K562 (cell line): ENCODE results near the gene SLC8A2. TPM values are rescaled to one million over a fixed set of nuclear protein-coding genes. Genes with fewer than 3 reads are reported as not detected.

Source experiments
- ATAC-seq: fragments of 200-7000 bp; cut with Tn5 transposase; 3 replicates; pipeline ENCODE4 v1.9.1; 2020; ENCODE audit warnings: moderate library complexity
- BruUV-seq: library from RNA; stranded (reverse); fragments of 400-500 nt; replicated peaks from 2 replicates; lab custom pipeline; 2021; lab: Mats Ljungman, UMichigan
- CTCF ChIA-PET: fragments of 300-600 bp; formaldehyde crosslinking; extraction: SDS; loops from one replicate; lab custom pipeline; 2021; ENCODE audit warnings: low intra/inter-chr PET ratio; lab: Yijun Ruan, JAX
- POLR2A ChIA-PET: fragments of 300-600, 350-650 bp; sonication (Branson Sonifier 250); formaldehyde crosslinking; extraction: SDS; loops from one replicate; lab custom pipeline; 2021; ENCODE audit warnings: antibody characterized with exemption, inconsistent platforms; lab: Yijun Ruan, JAX
- DNase-seq, 4 experiments: peaks; one replicate each; pipeline versions ENCODE4 v3.0.0 to v3.0.0-alpha.2; 2011 to 2018; ENCODE audit warnings: low spot score in 3 of 4, mixed read lengths in 3 of 4; ENCODE audit errors: extremely low read depth in 1 of 4
- FAIRE-seq: peaks from 2 replicates; lab custom pipeline; 2011; peaks lifted over from hg19 to GRCh38; lab: Jason Lieb, UNC
- H2AFZ ChIP-seq: 2 replicates; pipeline ENCODE4 v1.6.0; 2011; ENCODE audit warnings: low read depth, low read length, control low read depth, inconsistent platforms
- H3K27ac ChIP-seq: fragments of 200-600 bp; 3 replicates; pipeline ENCODE4 v1.8.0; 2011; ENCODE audit warnings: low read depth, mild to moderate bottlenecking, control low read depth, inconsistent platforms, low read length, moderate library complexity, mixed read lengths; ENCODE audit errors: extremely low read depth
- H3K27me3 ChIP-seq, 2 experiments: fragments of 300-600 bp in 1 of 2; 2 replicates in 1 of 2; 3 replicates in 1 of 2; pipeline versions ENCODE4 v1.6.0 to v1.8.0; 2011; ENCODE audit warnings: inconsistent platforms in 2 of 2, low read length in 2 of 2, mild to moderate bottlenecking in 1 of 2, mixed read lengths in 1 of 2, moderate library complexity in 1 of 2; ENCODE audit not compliant: control insufficient read depth in 2 of 2, insufficient read depth in 2 of 2
- H3K36me3 ChIP-seq: fragments of 300-600 bp; 3 replicates; pipeline ENCODE4 v1.8.0; 2011; ENCODE audit warnings: mild to moderate bottlenecking, low read length, inconsistent platforms; ENCODE audit not compliant: control insufficient read depth, insufficient read depth
- H3K4me1 ChIP-seq, 2 experiments: fragments of 200-600 bp in 1 of 2; replicated peaks in 1 of 2; 2 replicates in 1 of 2; 3 replicates in 1 of 2; pipeline versions ENCODE4 v1.5.1 to v1.8.0; 2011; ENCODE audit warnings: inconsistent platforms in 2 of 2, low read length in 2 of 2, mild to moderate bottlenecking in 1 of 2, mixed read lengths in 1 of 2, moderate library complexity in 1 of 2; ENCODE audit not compliant: control insufficient read depth in 2 of 2, insufficient read depth in 2 of 2
- H3K4me2 ChIP-seq: 2 replicates; pipeline ENCODE4 v1.6.1; 2011; ENCODE audit warnings: low read length, control low read depth, inconsistent platforms, mixed read lengths; ENCODE audit not compliant: insufficient read depth
- H3K4me3 ChIP-seq: fragments of 200-600 bp; sonication (generic), shearing (Covaris generic); 2 replicates; pipeline ENCODE4 v1.5.1; 2016; ENCODE audit warnings: control low read depth, inconsistent platforms
- H3K79me2 ChIP-seq: fragments of 200-600 bp; 3 replicates; pipeline ENCODE4 v1.8.0; 2011; ENCODE audit warnings: low read length, inconsistent platforms; ENCODE audit not compliant: control insufficient read depth, insufficient read depth
- H3K9ac ChIP-seq, 2 experiments: 2 replicates each; pipeline versions ENCODE4 v1.6.0 to v1.6.1; 2011; ENCODE audit warnings: low read depth in 2 of 2, low read length in 2 of 2, control low read depth in 1 of 2, inconsistent platforms in 1 of 2, mild to moderate bottlenecking in 1 of 2, mixed read lengths in 1 of 2; ENCODE audit not compliant: insufficient read depth in 1 of 2
- H3K9me1 ChIP-seq: one replicate; pipeline ENCODE4 v1.6.0; 2011; ENCODE audit warnings: inconsistent platforms, mild to moderate bottlenecking, low read length, moderate library complexity; ENCODE audit not compliant: control insufficient read depth, insufficient read depth
- H3K9me3 ChIP-seq: replicated peaks from 2 replicates; pipeline ENCODE4 v1.5.1; 2011; ENCODE audit warnings: low read depth, low read length, inconsistent platforms; ENCODE audit not compliant: control insufficient read depth, insufficient read depth
- H4K20me1 ChIP-seq: replicated peaks from 2 replicates; pipeline ENCODE4 v1.6.1; 2011; ENCODE audit warnings: low read length, inconsistent platforms, mixed read lengths; ENCODE audit not compliant: control insufficient read depth, insufficient read depth
- CREBBP ChIP-seq: IDR thresholded peaks from one replicate; pipeline ENCODE4 v1.6.1; 2012; ENCODE audit warnings: low read depth, mild to moderate bottlenecking, control low read depth, inconsistent platforms, low read length
- ETS2 ChIP-seq: IDR thresholded peaks from 2 replicates; pipeline ENCODE4 v1.6.1; 2016; ENCODE audit warnings: borderline replicate concordance, missing genetic modification characterization, mild to moderate bottlenecking, moderate library complexity, missing compliant biosample characterization; ENCODE audit not compliant: poor library complexity, severe bottlenecking
- MTA3 ChIP-seq: fragments of 450-650 bp; formaldehyde crosslinking; IDR thresholded peaks from 2 replicates; pipeline ENCODE4 v1.6.1; 2017; ENCODE audit warnings: mild to moderate bottlenecking, borderline replicate concordance
- SETDB1 ChIP-seq: IDR thresholded peaks from one replicate; pipeline ENCODE4 v1.6.1; 2012; ENCODE audit warnings: low read length, control low read depth, inconsistent platforms
- ZSCAN32 ChIP-seq: fragments of 450-650 bp; formaldehyde crosslinking; IDR thresholded peaks from 2 replicates; pipeline ENCODE4 v1.4.0; 2020; ENCODE audit warnings: mild to moderate bottlenecking, moderate library complexity
- whole genome bisulfite sequencing: fragments of 100-300 bp; shearing (Covaris generic); methylation state at CpG from one replicate; pipeline ENCODE4 v1.1.6; 2016; ENCODE audit warnings: low coverage, mixed read lengths; ENCODE audit not compliant: insufficient coverage; ENCODE audit errors: missing lambda C conversion rate; 5-methylcytosine and 5-hydroxymethylcytosine counted together
- in situ Hi-C: fragments of 300-500 bp; cut with MboI; formaldehyde crosslinking; loops from 4 replicates; pipeline ENCODE4 v1.15.0; 2018; ENCODE audit warnings: inconsistent platforms, mixed read lengths
- intact Hi-C: fragments of 100-400 bp; cut with micrococcal nuclease; formaldehyde crosslinking; loops from 2 replicates; pipeline ENCODE4 v1.14.2; 2022
- polyA plus RNA-seq, 8 experiments: library from polyadenylated mRNA; depleted of rRNA in 4 of 8; stranded (reverse) in 5 of 8; unstranded in 3 of 8; fragments of >200 nt; fragmentation: Nextera tagmentation in 2 of 8; fragmentation: Illumina TruSeq in 1 of 8; extraction: Ambion mirVana in 2 of 8; extraction: Trizol in 1 of 8; gene quantifications; 2 replicates each; pipeline versions ENCODE4 v1.2.1 to v1.2.3, GENCODE V29; 2011 to 2014; ENCODE audit warnings: inconsistent platforms in 1 of 8, missing spikeins in 1 of 8
- total RNA-seq, 7 experiments: library from RNA; depleted of rRNA in 6 of 7; stranded (reverse); fragments of >200 nt in 6 of 7; fragmentation: Illumina TruSeq in 2 of 7; extraction: Trizol in 2 of 7; gene quantifications; 2 replicates each; pipeline versions ENCODE4 v1.2.1 to v1.2.3, GENCODE V29; 2011 to 2021; ENCODE audit warnings: low replicate concordance in 1 of 7
- TF ChIP-seq, protein P1 (sequence below): fragments of 450-650 bp; IDR thresholded peaks from one replicate; pipeline ENCODE4 v1.6.1; 2018; ENCODE audit warnings: mild to moderate bottlenecking, moderate library complexity; ENCODE audit not compliant: partially characterized antibody
- TF ChIP-seq, protein P2 (sequence below): fragments of 250-450 bp; sonication (Bioruptor Pico); IDR thresholded peaks from 2 replicates; pipeline ENCODE4 v1.4.0; 2020; ENCODE audit warnings: mild to moderate bottlenecking, moderate library complexity, borderline replicate concordance
- TF ChIP-seq, protein P3 (sequence below): sonication (generic); formaldehyde crosslinking; IDR thresholded peaks from 2 replicates; pipeline ENCODE4 v1.8.0; 2023; ENCODE audit warnings: mild to moderate bottlenecking, missing genetic modification reagents

Gene SLC8A2
- total and polyA plus RNA-seq, 9 of the 15 experiments (the other 6 are each of a cell fraction or from before 2014, with no cell fraction given) = 0.07 to 0.66 (median 0.24) TPM; not detected in 3

DNA sequence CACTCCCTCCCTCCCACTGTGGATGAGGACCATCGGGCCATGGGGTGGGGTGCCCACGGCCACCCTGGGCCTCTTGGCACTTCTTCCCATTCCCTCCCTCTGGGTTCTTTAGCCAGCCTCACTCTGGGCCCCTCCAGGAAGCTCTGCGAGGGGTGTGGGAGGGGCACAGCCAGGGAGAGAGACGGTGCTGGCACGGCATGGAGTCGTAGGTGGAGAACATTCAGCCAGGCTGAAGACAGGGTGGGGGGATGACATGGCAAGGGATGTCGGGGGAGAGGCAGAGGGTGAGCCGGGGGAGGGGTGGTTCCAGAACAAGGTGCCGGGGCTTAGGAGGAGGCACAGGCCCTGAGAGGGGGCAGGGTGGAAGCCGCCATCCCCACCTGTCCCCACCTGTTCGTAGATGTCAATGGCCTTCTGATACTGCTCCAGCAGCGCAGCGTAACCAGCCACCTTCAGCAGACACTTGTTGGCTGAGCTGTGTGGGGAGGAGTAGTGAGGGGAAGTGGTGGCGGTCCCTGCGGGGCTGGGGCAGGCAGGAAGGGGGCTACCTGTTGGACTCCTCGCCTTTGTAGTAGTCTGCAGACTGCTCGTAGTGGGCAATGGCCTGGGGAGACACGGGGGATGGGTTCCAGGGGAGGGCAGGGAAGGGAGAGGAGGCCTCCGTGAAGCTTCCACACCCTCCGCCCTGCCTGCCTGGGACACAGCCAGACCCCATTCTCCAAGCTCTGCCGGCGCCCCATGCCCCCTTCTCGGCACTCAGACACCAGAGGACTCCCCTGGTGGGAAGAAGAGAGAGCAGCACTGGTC, 21.1 kb upstream of the SLC8A2 start:
- ChIA-PET CTCF (no interaction called here), POLR2A (interaction anchor here (0.7 to 1.5 kb wide), 3 partner anchors 9 to 14 kb away, joined by 3 to 5 read pairs (median 3); partner anchors contain the start of gene KPTN)
- DNase-seq = no peak
- TF ChIP-seq, protein P1, sequence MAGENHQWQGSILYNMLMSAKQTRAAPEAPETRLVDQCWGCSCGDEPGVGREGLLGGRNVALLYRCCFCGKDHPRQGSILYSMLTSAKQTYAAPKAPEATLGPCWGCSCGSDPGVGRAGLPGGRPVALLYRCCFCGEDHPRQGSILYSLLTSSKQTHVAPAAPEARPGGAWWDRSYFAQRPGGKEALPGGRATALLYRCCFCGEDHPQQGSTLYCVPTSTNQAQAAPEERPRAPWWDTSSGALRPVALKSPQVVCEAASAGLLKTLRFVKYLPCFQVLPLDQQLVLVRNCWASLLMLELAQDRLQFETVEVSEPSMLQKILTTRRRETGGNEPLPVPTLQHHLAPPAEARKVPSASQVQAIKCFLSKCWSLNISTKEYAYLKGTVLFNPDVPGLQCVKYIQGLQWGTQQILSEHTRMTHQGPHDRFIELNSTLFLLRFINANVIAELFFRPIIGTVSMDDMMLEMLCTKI = no peak
- TF ChIP-seq, protein P2, sequence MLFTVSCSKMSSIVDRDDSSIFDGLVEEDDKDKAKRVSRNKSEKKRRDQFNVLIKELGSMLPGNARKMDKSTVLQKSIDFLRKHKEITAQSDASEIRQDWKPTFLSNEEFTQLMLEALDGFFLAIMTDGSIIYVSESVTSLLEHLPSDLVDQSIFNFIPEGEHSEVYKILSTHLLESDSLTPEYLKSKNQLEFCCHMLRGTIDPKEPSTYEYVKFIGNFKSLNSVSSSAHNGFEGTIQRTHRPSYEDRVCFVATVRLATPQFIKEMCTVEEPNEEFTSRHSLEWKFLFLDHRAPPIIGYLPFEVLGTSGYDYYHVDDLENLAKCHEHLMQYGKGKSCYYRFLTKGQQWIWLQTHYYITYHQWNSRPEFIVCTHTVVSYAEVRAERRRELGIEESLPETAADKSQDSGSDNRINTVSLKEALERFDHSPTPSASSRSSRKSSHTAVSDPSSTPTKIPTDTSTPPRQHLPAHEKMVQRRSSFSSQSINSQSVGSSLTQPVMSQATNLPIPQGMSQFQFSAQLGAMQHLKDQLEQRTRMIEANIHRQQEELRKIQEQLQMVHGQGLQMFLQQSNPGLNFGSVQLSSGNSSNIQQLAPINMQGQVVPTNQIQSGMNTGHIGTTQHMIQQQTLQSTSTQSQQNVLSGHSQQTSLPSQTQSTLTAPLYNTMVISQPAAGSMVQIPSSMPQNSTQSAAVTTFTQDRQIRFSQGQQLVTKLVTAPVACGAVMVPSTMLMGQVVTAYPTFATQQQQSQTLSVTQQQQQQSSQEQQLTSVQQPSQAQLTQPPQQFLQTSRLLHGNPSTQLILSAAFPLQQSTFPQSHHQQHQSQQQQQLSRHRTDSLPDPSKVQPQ (CRISPR knock-in tag) = no peak
- TF ChIP-seq MTA3 = no peak
- TF ChIP-seq ZSCAN32 = no peak
- TF ChIP-seq, protein P3, sequence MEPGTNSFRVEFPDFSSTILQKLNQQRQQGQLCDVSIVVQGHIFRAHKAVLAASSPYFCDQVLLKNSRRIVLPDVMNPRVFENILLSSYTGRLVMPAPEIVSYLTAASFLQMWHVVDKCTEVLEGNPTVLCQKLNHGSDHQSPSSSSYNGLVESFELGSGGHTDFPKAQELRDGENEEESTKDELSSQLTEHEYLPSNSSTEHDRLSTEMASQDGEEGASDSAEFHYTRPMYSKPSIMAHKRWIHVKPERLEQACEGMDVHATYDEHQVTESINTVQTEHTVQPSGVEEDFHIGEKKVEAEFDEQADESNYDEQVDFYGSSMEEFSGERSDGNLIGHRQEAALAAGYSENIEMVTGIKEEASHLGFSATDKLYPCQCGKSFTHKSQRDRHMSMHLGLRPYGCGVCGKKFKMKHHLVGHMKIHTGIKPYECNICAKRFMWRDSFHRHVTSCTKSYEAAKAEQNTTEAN (CRISPR knock-in tag) = no peak
- no peak for TF ChIP-seq ETS2
- no peak for TF ChIP-seq SETDB1
- no peak for TF ChIP-seq CREBBP
- Histone ChIP-seq H2AFZ (no peak overlapping the region), H4K20me1 (0 out of 2 replicates have a peak, but pooled peaks cover 2% of the 10 kb centered on the region), H3K4me1 (peaks cover 22 to 78% of the 10 kb centered on the region in 2 experiments; a peak in 4 of 5 replicates), H3K4me2 (no peak overlapping the region), H3K27me3 (no peaks in the 10 kb centered on the region), H3K36me3 (peaks cover 74% of the 10 kb centered on the region), H3K9ac (peak overlapping the region in 1 of 2 experiments; percentile 38; a peak in 2 of 4 replicates), H3K79me2 (peaks cover 2% of the 10 kb centered on the region; the same call in 1 of the 3 replicates), H3K4me3 (no peak overlapping the region), H3K9me3 (no peaks in the 10 kb centered on the region), H3K27ac (no peak overlapping the region), H3K9me1 (peaks cover 2% of the 10 kb centered on the region)
- in situ Hi-C loops (no loop called here), intact Hi-C loops (no loop called here)
- no TSS peak for BruUV-seq
- no peak for FAIRE-seq
- 79% methylated on average over 16 of the region's 23 CpGs for WGBS
- ATAC-seq = no peak
